ENCODE data around the gene PLEKHM3.

The PLEKHM3 gene, protein sequence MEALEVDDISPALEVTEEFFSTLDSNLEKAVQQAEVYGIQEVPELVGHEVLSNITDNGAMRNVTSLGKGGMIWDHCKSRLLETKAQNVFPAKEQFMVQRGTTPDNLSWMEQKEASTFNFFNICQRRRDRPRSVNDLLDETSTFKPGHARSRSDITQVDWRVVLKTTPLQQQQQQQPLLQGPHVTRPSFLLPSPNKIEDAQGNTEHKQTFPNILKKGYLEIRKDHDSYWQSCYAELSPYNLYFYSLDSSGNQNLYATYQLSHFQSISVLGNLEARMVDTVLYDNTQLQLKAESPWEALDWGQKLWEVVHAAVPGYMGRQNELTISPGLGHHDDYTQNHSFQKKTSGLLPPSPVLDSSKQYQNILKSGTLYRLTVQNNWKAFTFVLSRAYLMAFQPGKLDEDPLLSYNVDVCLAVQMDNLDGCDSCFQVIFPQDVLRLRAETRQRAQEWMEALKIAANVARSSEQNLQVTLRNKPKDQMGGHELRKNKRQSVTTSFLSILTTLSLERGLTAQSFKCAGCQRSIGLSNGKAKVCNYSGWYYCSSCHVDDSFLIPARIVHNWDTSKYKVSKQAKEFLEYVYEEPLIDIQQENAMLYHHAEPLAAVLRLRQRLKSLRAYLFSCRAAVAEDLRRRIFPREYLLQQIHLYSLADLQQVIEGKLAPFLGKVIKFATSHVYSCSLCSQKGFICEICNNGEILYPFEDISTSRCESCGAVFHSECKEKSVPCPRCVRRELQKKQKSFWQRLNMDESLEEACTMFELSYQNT

DNA sequence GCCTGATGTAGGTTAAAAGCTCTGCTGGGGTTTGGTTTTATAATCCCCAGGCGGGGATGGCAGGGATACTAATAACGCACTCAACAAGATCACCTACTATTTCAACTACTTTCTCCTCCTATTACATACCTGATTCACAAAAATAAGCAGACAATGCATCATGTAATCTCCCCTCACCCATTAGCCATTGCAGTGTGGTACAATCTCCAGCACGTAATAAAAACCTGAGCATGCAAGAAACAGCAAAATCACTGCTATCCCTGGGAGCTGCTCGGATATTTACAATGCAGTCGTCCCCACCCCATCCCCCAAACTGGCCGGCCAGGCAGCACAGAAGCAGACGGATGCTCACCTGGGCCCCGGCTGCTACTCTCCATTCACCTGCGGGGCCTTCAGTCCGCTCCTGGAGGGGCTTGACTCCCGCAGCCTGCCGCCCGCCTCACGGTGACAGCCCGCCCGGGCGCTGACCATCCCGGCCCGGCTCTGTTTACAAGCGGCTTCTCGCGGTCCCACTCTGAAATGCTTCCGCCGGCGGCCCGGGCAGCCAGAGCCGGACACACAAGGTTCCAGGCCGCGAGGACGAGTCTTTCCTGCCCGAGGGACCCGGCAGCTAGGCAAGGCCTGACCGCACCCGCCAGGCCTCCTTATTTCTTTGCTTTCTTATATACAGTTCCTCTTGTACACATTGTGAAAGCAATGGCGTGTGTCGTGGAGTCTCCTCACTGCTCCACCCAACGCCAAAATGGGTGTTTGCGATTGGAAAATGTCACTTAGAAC lies at the start of gene PLEKHM3:
Gene PLEKHM3 (minus strand): TSS at position 491 of the 777 bp plus-strand sequence. CDS start 23,888 bp downstream, outside the sequence.
- peak; percentile 86 for DNase-seq

DNA sequence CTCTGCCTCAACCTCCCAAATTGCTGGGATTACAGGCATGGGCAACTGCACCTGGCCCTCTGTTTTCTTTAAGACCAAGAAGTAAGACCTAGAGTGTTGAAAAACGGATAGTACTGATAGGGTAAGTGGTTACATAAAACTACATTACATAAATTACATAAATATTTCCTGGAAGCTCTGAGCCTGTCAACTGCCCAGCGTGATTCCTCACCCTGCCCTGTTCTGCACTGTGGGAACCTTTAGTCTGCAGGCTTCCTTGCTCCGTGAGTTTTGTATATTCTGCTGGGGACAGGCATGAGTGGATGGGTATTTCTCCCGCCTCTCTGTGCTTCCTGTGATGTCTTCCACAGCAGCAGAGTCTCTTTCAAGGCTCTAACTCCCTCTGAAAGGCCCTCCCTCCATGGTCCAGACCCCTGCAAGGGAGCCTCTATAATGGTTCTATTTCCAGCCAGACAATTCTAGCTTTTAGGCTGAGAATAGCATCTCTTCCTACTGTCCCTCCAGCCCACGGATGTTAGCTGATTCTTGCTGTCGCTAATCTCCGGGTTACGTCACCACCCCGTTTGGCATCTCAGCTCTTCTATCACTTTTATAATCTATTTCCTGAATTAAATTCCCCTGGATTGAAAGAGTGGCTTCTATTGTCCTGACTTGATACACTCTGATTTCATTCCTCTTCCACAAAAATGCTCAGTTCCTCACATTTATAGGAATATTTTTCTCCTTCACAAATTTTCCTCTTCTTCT lies 49.5 kb upstream of the PLEKHM3 start:
- DNase-seq, result no peak

DNA sequence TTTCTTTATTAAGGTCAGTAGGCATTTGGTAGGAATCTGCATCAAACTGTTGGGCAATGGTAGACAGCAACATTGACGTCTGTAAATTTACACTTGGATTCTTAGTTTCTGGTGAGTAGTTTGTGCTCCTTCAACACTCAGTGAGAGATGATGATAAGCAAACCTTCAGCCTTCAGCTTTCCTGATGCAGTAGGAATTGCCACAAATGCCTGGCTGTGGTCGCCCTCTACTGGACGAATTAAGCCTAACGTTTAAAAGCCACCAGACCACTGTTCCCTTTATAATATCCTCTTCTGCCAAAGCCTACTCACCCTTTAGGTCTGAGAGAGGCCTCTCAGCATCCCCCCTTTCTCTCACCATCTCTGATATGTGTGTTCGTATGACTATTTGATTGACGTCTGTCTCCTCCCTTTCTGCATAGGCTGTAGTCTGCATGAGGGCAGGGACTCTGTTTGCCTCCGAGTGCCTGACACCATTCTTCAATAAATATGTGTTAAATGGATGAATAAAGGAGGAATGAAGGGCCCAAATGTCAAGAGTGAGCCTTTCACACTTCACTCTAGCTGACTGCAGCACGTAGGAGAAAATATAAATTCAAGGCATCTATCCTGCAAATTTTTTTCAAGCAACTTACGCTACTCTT lies 47.0 kb upstream of the PLEKHM3 start:
- peak; percentile 49 for DNase-seq

DNA sequence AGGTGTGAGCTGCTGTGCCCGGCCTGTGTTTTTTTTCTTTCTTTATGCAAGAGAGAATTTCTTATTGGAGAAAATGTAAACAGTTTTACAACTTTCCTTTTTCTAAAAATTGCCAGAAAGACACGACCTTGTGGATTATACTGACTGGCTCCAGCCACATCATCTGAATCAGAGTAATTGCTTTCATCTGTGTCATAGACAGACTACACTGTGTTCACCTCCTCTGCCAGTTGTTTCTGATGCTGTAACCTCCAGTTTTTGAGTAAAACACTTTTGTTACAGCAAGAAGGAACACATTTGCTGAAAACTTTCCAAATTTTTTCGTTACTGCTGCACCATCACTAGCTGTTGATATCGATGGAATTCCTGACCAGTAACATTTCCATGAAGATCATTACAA lies 43.9 kb upstream of the PLEKHM3 start:
- peak; percentile 20 for DNase-seq

DNA sequence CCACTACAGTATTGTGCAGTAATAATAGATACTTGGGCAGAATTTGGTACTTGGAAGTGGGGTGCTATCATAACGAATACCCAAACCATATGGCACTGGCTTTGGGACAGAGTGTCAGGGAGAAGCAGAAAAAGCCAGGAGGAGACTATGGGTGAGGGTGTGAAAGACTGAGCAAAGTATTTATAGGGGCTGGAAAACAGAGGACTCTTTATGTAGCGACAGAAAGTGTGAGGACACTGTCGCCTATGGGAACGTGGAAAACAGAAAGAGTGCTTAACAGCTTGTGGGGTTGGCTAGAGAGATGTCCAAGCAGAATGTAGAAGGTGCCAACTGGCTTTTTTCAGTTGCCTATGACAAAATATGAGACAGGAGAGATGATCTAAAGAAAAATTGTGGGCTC lies 40.7 kb upstream of the PLEKHM3 start:
- DNase-seq, result no peak

- DNase-seq, result no peak
Measured at GRCh38 chr2:208065476-208065875, 40.1 kb upstream of the PLEKHM3 start.

DNA sequence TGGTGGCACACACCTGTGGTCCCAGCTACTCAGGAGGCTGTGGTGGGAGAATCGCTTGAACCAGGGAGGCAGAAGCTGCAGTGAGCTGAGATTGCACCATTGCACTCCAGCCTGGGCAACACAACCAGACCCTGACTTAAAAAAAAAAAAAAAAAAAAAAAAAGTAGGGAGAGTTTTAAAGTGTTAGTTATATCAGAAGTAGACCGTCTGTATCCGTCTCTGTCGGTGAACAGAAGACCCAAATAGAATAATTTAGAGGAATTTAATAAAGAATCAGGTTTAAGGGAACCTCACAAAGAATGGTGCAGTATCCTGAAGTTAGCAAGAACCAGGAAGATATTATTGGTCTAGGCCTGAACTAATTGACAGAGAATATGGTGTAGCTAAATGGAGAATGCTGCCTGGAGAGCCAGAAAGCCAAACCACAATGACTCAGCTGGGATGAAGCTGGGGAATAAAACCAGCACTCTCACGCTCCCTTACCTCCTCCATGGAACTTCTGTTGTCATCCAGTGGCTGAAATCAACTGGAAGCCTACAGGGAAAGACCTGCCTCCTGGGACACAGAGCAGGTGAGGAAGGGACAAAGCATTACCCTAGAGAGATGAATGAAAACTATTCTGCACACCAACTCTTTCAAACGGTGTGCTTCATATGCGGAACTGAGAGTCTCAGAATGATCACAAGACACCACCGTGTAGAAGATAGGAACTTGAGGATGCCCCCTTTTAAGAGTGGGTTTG lies 39.1 kb upstream of the PLEKHM3 start:
- peak; percentile 92 for DNase-seq

DNA sequence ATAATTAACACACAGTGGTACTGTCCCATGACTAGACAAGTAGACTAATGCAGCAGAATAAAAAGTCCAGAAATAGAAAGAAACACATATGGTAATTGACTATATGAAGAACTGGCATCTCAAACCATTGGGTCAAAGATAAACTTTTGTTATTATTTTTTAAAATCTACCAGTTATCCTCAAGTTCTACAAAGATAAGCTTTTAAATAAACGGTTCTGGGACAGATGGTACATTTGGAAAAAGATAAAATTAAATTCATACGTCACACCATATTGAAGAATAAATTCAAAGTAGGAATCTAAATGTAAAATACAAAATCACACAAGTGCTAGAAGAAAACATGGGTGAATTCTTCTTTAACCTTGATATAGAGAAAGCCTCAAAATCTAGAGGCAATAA lies 37.6 kb upstream of the PLEKHM3 start:
- DNase-seq, result no peak

DNA sequence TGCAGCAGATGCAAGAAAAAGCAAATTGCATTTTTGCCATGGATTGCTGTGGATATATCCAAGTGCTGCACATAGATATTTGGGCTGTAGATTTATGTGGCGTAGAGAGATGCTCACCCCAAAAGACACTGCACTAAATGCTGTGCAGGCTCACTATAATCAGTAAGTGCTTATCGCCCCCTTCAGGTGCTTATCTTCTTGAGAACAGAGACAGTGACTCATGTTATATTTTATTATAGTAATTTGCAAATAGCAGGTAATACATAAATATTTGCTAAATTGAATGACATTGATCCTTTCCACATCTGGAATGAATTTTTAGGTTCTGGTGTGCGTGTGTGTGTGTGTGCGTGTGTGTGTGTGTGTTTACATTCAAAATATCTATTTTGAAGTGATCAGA lies 36.8 kb upstream of the PLEKHM3 start:
- DNase-seq, result peak; percentile 41

GRCh38 chr2:208057108-208057507 lies 31.8 kb upstream of the PLEKHM3 start:
- DNase-seq, result no peak

DNA sequence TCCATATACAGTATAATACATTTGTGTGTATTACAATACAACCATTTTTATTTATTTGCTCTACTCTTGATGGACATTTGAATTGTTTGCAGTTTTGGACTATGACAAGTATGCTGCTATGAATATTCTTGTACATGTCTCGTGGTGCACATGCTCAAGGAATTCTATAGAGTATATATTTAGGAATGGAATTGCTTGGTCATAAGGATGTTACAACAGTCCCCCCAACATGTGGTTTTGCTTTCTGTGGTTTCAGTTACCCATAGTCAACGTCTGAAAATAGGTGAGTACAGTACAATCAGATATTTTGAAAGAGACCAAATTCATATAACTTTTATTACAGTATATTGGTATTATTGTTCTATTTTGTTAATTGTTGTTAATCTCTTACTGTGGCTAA lies 24.1 kb upstream of the PLEKHM3 start:
- DNase-seq, result peak; percentile 40

- no peak for DNase-seq
Measured at GRCh38 chr2:208049006-208049405, 23.7 kb upstream of the PLEKHM3 start.

DNA sequence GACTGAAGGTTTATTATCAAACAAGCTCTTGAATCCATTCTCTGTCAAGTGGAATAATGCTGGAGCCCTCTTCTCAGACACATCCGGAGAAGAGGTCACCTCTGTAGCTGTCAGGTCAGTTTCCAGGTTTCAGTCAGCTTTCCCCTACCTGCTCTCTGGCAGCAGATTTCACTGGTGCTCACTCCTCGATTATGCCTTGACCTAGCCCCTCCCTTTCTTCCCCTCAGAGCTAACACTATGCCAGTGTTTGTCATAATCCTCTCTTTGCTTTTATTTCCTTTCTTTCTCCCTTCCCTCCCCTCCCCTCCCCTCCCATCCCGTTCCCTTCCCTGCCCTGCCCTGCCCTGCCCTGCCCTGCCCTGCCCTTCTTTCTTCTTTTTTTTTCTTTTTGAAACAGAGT lies 22.5 kb upstream of the PLEKHM3 start:
- no peak for DNase-seq

GRCh38 chr2:208046686-208047085 lies 21.4 kb upstream of the PLEKHM3 start:
- DNase-seq, result peak; percentile 53

GRCh38 chr2:208042450-208042849 lies 17.1 kb upstream of the PLEKHM3 start:
- no peak for DNase-seq

GRCh38 chr2:208042041-208042440 lies 16.7 kb upstream of the PLEKHM3 start:
- DNase-seq, result peak; percentile 48

DNA sequence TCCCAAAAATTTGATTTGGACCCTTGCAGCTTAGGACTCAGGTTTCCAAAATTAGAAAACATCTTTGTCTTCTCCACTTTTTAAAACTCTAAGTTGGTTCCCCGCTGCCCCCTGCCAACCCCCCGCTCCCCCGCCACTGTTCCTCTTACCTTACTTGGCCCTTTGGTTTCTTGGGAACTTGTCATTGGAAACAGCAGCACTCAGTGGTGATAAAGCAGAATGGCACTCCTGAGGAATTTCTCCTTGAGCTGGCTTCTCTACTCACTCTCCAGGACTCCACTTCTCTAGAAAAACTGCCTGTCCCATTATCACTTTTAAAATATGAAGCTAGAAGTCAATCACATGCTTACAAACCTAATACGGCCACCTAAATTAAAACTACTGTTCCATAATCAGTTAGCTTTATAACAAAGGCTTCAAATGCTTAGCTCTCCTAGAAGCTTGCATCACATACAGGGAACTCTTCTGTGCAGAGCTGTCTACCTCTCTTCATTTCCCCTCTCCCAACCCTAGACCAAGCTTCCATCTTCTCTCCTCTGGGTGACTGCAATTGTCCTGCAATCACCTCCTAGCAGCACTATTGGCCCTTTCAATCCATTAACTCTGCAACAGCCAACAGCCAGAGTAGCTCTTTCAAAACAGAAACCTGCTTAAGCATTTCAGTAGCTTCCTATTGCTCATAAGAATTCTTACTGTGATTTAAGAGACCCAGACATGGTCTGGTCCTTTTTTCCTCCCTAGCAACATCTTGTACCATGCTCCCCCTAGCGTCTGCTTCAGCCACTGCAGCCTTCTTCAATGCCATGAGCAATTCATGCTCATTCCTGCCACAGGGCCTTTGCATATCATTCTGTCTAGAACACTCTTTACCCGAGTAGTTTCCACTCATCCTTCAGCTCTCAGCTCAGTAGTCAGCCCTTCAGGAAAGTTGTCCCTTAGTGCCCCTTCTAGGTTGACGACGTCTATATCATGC lies 15.2 kb upstream of the PLEKHM3 start:
- peak; percentile 72 for DNase-seq

DNA sequence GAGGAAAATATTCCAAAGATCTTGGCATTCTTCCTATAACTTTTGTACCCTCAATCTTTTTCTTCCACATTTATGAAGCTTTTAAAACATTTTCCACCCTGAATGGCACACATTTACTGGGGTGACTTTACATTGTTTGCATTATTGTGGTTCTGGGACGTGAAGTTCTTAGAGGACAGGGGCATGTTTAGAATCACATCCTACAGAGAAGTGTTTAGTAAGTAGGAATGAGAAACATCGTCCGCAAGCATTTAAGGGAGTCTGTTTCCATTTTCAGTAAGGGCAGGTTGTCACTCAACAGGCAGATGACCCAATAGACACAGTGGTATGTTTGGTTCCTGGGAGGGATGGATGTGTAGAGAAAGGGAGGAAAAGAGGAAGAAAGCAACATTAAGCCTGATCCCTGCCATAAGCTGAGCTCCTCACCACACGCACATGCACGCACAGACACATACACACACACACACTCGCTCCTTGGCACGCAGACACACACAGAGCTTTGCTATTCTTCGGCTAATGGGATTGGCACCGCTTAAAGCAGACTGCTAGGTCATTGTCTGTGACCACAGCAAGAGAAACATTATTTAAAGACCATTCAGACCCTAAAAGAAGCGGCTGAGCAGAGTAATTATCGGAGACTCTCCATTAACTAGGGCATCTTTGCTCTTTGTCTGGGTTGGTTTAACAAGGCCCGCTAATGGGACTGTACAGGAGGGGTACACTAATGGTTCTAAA lies 14.2 kb upstream of the PLEKHM3 start:
- no peak for DNase-seq
